Measurements from ENCODE around the gene ABI1.

ABI1 gene

GRCh38 chr10:26844396-26844975, 16.3 kb downstream of the ABI1 start:
- DNase-seq: no peak

GRCh38 chr10:26843736-26844135, 17.0 kb downstream of the ABI1 start:
- DNase-seq: no peak

GRCh38 chr10:26841733-26842317, 18.9 kb downstream of the ABI1 start:
- DNase-seq: no peak

GRCh38 chr10:26840938-26841732, 19.6 kb downstream of the ABI1 start:
- DNase-seq: peak; percentile 21

GRCh38 chr10:26839966-26840627, 20.7 kb downstream of the ABI1 start:
- DNase-seq: no peak

GRCh38 chr10:26837139-26837538, 23.6 kb downstream of the ABI1 start:
- no peak for DNase-seq

- DNase-seq: no peak
These were observed 25.7 kb downstream of the ABI1 start for GRCh38 chr10:26835025-26835424.

- DNase-seq: no peak
These were observed 27.8 kb downstream of the ABI1 start for GRCh38 chr10:26832960-26833359.

GRCh38 chr10:26831936-26832335, 28.8 kb downstream of the ABI1 start:
- no peak for DNase-seq

- DNase-seq: no peak
These were observed 30.8 kb downstream of the ABI1 start for GRCh38 chr10:26829810-26830515.

GRCh38 chr10:26824015-26824690, 36.6 kb downstream of the ABI1 start:
- DNase-seq: no peak

GRCh38 chr10:26821699-26822570, 38.8 kb downstream of the ABI1 start:
- DNase-seq: no peak

GRCh38 chr10:26815500-26815899, 45.3 kb downstream of the ABI1 start:
- no peak for DNase-seq

- DNase-seq: no peak
These were observed 50.2 kb downstream of the ABI1 start for GRCh38 chr10:26810435-26811026.

- no peak for DNase-seq
These were observed 50.8 kb downstream of the ABI1 start for GRCh38 chr10:26809973-26810372.

- no peak for DNase-seq
These were observed 53.2 kb downstream of the ABI1 start for GRCh38 chr10:26807532-26807931.

- no peak for DNase-seq
These were observed 54.2 kb downstream of the ABI1 start for GRCh38 chr10:26806557-26806956.

GRCh38 chr10:26805567-26806245, 55.1 kb downstream of the ABI1 start:
- no peak for DNase-seq

- no peak for DNase-seq
These were observed 56.1 kb downstream of the ABI1 start for GRCh38 chr10:26804418-26805393.

Measured in NCI-H1092 treated with DMSO at 0.1 percent for 48 hours (cell line).